ENCODE data around the gene RHBDL1.
A peak's percentile ranks its signal among the peaks of the same experiment; 100 is the strongest.
"Not testable (repeated sequence)": the region's sequence is repeated elsewhere in the genome, so short reads cannot be mapped to it uniquely, and the experiment has no call there.

RHBDL1 gene

DNA sequence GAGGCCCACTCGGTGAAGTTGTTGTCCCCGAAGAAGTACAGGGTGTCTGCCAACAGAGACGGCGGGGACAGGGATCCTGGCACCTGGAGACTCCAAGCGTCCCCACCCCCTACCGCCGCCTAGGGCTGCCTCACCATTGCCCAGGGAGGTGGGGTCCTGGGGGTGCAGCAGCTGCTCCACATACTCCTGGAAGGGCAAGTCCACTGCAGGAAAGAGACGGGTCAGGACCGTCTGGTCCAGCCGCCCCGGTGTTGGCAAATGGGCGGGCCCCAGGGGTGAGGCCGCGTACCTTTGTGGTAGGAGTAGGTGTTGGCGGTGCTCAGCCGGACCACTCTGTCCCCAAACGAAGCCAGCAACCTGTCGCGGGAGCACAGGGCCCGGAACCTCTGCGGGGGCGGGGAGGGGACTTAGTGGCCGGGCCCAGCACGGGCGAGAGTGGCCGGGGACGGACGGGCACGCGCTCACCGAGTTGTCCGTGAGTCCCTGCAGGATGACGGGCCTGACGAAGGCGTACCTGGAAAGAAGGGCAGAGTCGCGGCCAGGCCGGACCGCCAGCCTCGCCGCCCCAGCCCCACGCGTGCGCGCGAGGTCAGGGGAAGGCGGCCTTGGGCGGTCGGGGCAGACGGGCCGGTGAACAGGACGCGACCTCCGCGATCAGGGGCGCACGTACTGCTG is 8.1 kb downstream of the RHBDL1 start:
- H3K27me3 ChIP-seq (ENCODE audit: insufficient read depth, low read length), result no peaks in the 10 kb centered on the region
- H3K4me3 ChIP-seq (ENCODE audit: low read length), result peak overlapping the region; percentile 83
- no peaks in the 10 kb centered on the region for H3K9me3 ChIP-seq (ENCODE audit: insufficient read depth, low read depth, low read length)
- peak overlapping the region; percentile 85 for H3K9ac ChIP-seq (ENCODE audit: low read depth, low read length)
- peaks cover 40% of the 10 kb centered on the region for H3K36me3 ChIP-seq (ENCODE audit: insufficient read depth, low read length)
- 13% methylated on average over 57 of the region's 57 CpGs for WGBS
- peaks cover 10% of the 10 kb centered on the region; the same call in 1 of the 2 replicates for H3K4me1 ChIP-seq (ENCODE audit: insufficient read depth, low read length)
- H3K27ac ChIP-seq (ENCODE audit: low read depth, low read length), result peak overlapping the region; percentile 63; the same call in 1 of the 2 replicates

DNA sequence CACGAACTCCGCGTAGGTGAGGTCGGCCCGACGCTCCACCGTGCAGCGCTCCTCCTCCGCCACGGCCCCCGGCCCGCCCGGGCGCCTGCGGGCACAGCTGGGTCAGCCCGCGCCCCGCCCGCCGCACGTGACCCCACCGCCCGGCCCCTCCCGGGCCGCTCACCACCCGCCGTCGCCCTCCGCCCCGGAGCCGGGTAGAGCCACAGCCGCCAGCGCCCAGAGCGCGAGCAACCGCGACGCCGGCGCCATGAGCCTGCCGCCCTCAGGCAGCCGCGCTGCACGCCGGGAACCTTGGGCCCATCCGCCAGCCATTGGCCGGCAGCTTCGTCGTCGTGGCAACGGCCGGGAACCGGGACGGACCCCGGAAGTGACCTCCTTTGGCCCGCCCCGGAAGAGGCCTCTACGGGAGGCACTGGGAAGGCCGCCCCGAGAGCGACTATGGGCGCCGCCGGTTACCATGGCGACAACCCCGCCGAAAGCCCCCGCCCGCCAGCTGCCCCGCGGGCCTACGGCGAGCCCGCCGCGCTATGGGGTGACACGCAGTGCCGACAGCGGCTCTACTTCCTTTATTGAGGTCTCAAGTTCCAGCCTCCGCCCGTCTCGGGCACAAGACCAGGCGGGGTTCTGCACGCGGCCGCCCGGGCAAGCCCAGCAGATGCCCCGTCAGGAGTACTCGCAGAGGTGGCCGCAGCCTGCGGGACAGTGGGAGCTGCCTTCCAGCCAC is 8.8 kb downstream of the RHBDL1 start, which contains the start of gene JMJD8:
Gene JMJD8 (minus strand): TSS at position 264 of the 724 bp plus-strand sequence. CDS start 15 bp downstream, at position 249.
- Histone ChIP-seq H3K36me3 (ENCODE audit: insufficient read depth, low read length) (peaks cover 40% of the 10 kb centered on the region), H3K9me3 (ENCODE audit: insufficient read depth, low read depth, low read length) (no peaks in the 10 kb centered on the region), H3K27ac (ENCODE audit: low read depth, low read length) (peak within 1 kb of the TSS; percentile 64; the same call in 1 of the 2 replicates), H3K27me3 (ENCODE audit: insufficient read depth, low read length) (no peaks in the 10 kb centered on the region), H3K9ac (ENCODE audit: low read depth, low read length) (peak within 1 kb of the TSS; percentile 85), H3K4me3 (ENCODE audit: low read length) (peak within 1 kb of the TSS; percentile 83), H3K4me1 (ENCODE audit: insufficient read depth, low read length) (peaks cover 10% of the 10 kb centered on the region; the same call in 1 of the 2 replicates)
- WGBS, result 8% methylated on average over 91 of the region's 91 CpGs

DNA sequence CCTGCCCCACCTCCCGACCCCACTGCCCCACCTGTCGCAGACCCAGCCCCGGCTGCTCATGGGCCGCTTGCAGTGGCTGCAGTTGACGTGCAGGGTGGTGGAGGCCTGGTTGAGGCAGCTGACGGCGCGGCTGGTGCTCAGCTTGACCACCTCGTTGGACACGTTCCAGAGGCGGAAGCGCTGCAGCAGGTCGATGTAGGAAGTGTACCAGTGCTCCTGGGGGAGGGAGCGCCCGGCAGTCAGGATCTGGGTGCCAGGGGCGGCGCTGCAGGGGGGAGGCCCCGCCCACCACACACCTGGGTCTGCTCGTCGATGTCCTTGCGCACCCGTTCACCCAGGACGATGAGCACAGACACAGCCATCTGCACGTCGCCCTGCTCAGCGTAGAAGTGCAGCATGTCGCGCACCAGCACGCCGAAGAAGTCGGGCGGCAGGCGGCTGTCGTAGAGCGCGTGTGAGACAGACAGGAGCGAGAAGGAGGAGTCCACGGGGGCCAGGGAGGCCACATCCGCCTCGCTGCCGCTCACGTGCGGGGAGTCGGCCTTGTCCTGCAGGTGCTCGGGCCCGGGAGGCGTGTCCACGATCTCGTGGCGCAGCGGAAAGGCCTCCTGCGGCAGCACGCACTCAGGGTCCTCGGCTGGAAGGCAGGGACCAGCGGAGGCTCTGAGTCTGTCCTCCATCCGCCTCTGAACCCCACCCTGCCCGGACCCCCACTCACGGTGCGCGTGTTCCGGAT is 9.7 kb downstream of the RHBDL1 start:
- 95% methylated on average over 61 of the region's 61 CpGs for WGBS

DNA sequence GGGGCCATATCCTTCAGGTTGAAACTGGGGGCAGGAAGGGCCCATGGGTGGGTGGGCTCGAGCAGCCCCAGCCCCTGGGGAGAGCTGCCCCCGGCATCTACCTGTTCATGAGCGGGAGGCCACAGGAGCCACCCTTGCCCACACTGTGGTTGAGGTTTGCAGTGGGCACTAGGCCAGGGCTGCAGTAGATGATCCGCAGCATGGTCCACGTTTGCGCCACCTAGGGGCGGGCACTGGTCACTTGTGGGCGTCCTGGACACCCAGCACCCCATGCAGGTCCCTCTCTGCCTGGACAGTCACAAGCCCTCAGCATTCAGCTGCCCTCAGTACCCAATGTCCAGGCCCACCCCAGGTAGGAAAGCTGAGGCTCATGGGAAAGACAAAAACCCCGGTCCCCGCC is 10.5 kb downstream of the RHBDL1 start:
- H3K4me3 ChIP-seq (ENCODE audit: low read length), result no peak overlapping the region
- H3K27ac ChIP-seq (ENCODE audit: low read depth, low read length), result no peak overlapping the region
- no peak overlapping the region for H3K9ac ChIP-seq (ENCODE audit: low read depth, low read length)
- peaks cover 40% of the 10 kb centered on the region for H3K36me3 ChIP-seq (ENCODE audit: insufficient read depth, low read length)
- 84% methylated on average over 10 of the region's 10 CpGs for WGBS
- H3K4me1 ChIP-seq (ENCODE audit: insufficient read depth, low read length), result peaks cover 10% of the 10 kb centered on the region; the same call in 1 of the 2 replicates
- peaks cover 3% of the 10 kb centered on the region for H3K27me3 ChIP-seq (ENCODE audit: insufficient read depth, low read length)
- H3K9me3 ChIP-seq (ENCODE audit: insufficient read depth, low read depth, low read length), result no peaks in the 10 kb centered on the region

More for the DNA sequence above, 9.7 kb downstream of the RHBDL1 start:
- Histone ChIP-seq H3K27ac (ENCODE audit: low read depth, low read length) (no peak overlapping the region), H3K9ac (ENCODE audit: low read depth, low read length) (no peak overlapping the region), H3K36me3 (ENCODE audit: insufficient read depth, low read length) (peaks cover 40% of the 10 kb centered on the region), H3K27me3 (ENCODE audit: insufficient read depth, low read length) (no peaks in the 10 kb centered on the region), H3K4me1 (ENCODE audit: insufficient read depth, low read length) (peaks cover 10% of the 10 kb centered on the region; the same call in 1 of the 2 replicates), H3K4me3 (ENCODE audit: low read length) (no peak overlapping the region), H3K9me3 (ENCODE audit: insufficient read depth, low read depth, low read length) (no peaks in the 10 kb centered on the region)

DNA sequence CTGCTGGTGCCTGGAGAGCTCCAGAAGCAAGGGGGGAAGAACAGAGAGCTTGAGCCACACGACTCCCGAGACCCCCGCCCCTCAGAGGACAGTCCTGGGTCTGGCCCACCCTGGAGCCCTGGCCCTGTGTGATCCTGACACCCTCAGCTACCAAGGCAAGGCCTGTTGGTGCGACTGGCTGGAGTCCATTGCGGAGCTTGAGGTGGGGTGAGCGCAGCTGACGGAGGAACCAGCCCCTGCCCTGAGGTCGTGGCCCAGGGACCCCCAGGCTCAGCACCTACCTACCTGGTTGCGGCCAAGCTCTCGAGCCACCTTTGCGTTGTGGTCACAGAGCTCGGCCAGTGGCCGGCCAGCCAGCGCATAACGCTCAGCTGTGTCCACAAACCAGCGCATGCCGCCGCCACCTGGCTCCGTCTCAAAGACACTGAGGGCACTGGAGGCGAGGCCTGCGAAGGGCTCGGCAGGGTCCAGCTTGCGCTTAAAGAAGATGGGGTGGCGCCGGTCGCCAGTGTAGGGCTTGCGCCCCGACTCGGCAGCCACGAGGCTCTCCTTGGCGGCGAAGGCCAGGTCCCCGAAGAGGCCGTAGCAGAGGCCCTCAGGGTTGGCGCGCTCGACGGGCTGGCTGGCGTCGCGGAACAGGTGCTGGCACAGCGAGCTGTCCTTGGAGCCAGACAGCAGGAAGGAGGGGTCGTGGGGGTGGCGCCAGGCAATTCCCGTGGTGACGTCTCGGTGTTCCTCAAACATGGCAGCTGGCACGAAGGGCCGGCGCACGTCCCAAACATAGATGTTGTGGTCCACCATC is 11.2 kb downstream of the RHBDL1 start:
- 96% methylated on average over 51 of the region's 51 CpGs for WGBS
- Histone ChIP-seq H3K27me3 (ENCODE audit: insufficient read depth, low read length) (peaks cover 7% of the 10 kb centered on the region), H3K9ac (ENCODE audit: low read depth, low read length) (no peak overlapping the region), H3K4me3 (ENCODE audit: low read length) (no peak overlapping the region), H3K9me3 (ENCODE audit: insufficient read depth, low read depth, low read length) (no peaks in the 10 kb centered on the region), H3K36me3 (ENCODE audit: insufficient read depth, low read length) (peaks cover 35% of the 10 kb centered on the region), H3K27ac (ENCODE audit: low read depth, low read length) (no peak overlapping the region), H3K4me1 (ENCODE audit: insufficient read depth, low read length) (peaks cover 5% of the 10 kb centered on the region; the same call in 1 of the 2 replicates)

DNA sequence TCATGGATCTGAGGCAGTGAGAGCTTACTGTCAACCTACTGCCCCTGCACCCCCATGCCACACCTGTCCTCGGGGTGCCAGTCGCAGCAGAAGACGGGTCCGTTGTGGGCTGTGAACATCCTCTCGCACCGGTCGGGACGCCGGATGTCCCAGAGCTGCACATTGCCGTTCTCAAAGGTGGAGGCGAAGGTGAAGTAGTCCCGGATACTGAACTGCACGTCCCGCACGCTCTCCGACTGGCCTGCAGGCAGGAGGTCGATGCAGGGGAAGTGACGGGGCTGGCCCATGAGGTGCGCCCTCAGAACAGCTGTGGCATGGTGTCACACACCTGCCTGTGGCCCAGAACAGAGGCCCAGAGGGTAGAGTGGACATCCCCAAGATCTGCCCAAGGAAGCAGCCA is 12.0 kb downstream of the RHBDL1 start:
- H3K9ac ChIP-seq (ENCODE audit: low read depth, low read length), result no peak overlapping the region
- no peak overlapping the region for H3K27ac ChIP-seq (ENCODE audit: low read depth, low read length)
- H3K9me3 ChIP-seq (ENCODE audit: insufficient read depth, low read depth, low read length), result no peaks in the 10 kb centered on the region
- no peak overlapping the region for H3K4me3 ChIP-seq (ENCODE audit: low read length)
- peaks cover 27% of the 10 kb centered on the region for H3K36me3 ChIP-seq (ENCODE audit: insufficient read depth, low read length)
- WGBS, result 93% methylated on average over 19 of the region's 19 CpGs
- H3K4me1 ChIP-seq (ENCODE audit: insufficient read depth, low read length), result peaks cover 5% of the 10 kb centered on the region; the same call in 1 of the 2 replicates
- peaks cover 15% of the 10 kb centered on the region for H3K27me3 ChIP-seq (ENCODE audit: insufficient read depth, low read length)

DNA sequence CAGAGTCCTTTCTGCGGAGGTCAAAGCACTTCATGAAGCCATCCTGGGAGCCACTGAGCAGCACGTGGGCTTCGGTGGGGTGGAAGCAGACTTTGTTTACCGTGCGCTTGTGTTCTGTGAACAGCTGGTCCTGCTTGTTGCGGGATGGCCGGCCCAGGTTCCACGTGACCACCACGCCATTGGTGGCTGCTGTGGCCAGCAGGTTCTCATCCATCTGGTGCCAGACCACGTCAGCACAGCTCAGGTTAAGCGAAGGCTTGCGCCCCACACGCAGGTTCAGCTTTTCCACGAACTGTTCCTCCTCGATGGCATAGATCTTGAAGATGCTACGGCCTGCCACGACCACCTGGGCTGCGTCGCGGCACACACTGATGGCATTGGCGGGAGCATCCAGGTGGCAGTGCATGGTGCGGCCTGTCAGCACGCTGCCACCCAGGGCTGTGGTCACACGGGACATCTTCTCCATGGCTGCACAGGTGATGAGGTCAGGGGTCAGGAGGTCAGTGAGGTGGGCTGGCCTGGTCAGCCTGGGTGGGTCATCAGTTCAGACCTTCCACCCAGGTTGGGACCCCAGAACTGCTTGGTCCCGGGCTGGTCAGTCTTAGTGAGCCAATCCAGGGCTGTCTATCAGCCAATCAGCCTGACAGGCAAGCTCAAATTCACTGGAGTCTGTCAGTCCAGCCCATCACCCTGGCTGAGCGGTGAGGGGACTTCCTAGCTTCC is 13.9 kb downstream of the RHBDL1 start:
- Histone ChIP-seq H3K4me1 (ENCODE audit: insufficient read depth, low read length) (no peaks in the 10 kb centered on the region), H3K9ac (ENCODE audit: low read depth, low read length) (peak overlapping the region; percentile 78), H3K27ac (ENCODE audit: low read depth, low read length) (peak overlapping the region; percentile 72; the same call in 1 of the 2 replicates), H3K9me3 (ENCODE audit: insufficient read depth, low read depth, low read length) (no peaks in the 10 kb centered on the region), H3K36me3 (ENCODE audit: insufficient read depth, low read length) (peaks cover 19% of the 10 kb centered on the region), H3K4me3 (ENCODE audit: low read length) (peak overlapping the region; percentile 73), H3K27me3 (ENCODE audit: insufficient read depth, low read length) (peaks cover 34% of the 10 kb centered on the region)
- 90% methylated on average over 26 of the region's 26 CpGs for WGBS

DNA sequence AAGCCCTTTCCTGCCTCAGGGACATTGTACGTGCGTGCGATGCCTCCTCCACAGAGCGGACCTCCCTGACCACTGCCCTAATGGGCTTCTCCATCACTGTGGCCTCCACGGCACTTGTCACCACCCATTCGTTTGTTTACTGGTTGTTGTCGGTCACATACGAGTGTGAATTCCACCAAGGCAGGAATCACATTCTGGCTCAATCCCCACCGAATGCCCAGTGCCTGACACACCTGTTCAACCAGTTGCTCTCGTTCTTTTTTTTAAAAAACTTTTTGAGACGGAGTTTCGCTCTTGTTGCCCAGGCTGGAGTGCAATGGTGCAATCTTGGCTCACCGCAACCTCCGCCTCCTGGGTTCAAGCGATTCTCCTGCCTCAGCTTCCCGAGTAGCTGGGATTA is 15.8 kb downstream of the RHBDL1 start:
- not testable (repeated sequence) for H3K27ac ChIP-seq (ENCODE audit: low read depth, low read length); H3K9me3 ChIP-seq (ENCODE audit: insufficient read depth, low read depth, low read length); H3K4me1 ChIP-seq (ENCODE audit: insufficient read depth, low read length); H3K4me3 ChIP-seq (ENCODE audit: low read length); H3K9ac ChIP-seq (ENCODE audit: low read depth, low read length)
- Histone ChIP-seq H3K36me3 (ENCODE audit: insufficient read depth, low read length) (peaks cover 12% of the 10 kb centered on the region), H3K27me3 (ENCODE audit: insufficient read depth, low read length) (peaks cover 52% of the 10 kb centered on the region)
- 91% methylated on average over 16 of the region's 16 CpGs for WGBS

DNA sequence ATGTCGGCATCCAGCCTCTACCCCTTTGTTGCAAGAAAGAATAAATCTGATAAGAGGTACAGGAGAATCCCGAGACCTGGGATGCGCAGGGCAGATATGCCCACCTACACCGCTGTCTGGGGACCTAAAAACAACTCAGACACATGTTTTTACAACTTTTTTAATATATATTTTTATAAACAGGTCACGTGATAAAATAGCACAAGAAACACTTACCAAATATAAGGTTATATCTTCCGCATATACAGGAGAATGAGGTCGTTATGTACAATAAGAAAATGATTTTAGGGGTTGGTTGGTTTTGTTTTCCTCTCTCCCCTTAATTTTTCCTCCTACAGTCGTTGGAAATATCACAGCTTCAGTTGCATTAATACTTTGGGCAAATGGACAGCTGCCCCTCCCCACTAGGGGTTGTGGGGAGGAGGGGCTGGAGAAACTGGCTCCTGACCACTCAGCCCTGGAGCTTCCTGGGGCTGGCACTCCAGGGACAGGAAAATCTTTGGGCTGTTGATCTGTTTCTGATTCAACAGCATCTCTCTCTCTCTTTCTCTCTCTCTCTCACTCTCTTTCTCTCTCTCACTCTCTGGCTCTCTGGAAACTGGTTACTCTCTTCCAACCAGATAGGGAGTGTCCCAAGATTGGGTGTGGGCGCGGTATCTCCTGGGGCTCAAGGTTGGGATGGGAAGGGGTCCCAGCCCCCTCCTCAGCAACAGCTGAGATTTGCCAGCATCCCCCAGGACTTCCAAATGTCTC is 17.1 kb downstream of the RHBDL1 start:
- Histone ChIP-seq H3K4me1 (ENCODE audit: insufficient read depth, low read length) (no peaks in the 10 kb centered on the region), H3K9ac (ENCODE audit: low read depth, low read length) (no peak overlapping the region), H3K27ac (ENCODE audit: low read depth, low read length) (no peak overlapping the region), H3K36me3 (ENCODE audit: insufficient read depth, low read length) (no peaks in the 10 kb centered on the region), H3K27me3 (ENCODE audit: insufficient read depth, low read length) (peaks cover 64% of the 10 kb centered on the region), H3K4me3 (ENCODE audit: low read length) (no peak overlapping the region), H3K9me3 (ENCODE audit: insufficient read depth, low read depth, low read length) (no peaks in the 10 kb centered on the region)
- 81% methylated on average over 6 of the region's 10 CpGs for WGBS

Data from HUES64 (cell line).